ENCODE data around the gene SUSD4.

SUSD4 gene

DNA sequence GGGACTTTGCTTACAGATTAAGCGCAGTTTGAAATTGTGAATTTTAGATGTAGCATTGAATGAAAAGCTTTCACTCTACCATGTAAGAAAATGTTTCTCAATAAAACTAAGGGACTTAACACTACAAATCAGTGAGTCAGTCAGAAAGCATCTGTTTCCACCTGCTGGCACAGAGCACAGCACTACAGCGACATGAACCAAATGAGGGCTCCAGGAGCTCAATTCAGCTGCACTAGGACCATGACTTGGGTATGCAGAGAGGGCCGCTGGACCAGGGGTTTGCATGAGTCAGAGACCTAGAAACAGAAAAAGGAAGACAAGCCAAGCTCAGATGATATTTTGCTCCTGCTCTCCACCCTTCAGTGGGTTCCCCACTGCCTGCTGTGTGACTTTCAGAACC lies 5.2 kb downstream of the SUSD4 start:
- DNase-seq: no peak

DNA sequence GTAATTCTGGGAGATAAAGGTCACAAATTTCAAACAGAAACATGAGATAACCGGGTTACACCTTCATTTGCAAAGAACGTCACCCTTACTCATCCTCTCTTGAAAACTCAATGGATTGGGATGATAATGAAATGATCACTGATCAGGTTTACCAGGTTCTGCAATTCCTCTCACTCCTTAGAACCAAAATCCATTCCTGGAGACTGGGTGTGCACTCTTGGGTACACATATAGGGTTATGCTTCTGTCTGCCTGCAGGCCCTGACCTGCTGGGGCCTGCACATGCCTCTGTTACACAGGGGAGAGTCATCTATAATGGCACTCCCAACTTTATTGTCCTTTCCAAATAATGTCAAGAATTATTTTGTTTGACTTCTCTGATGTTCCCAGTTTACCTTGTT lies 8.3 kb downstream of the SUSD4 start:
- no peak for DNase-seq

DNA sequence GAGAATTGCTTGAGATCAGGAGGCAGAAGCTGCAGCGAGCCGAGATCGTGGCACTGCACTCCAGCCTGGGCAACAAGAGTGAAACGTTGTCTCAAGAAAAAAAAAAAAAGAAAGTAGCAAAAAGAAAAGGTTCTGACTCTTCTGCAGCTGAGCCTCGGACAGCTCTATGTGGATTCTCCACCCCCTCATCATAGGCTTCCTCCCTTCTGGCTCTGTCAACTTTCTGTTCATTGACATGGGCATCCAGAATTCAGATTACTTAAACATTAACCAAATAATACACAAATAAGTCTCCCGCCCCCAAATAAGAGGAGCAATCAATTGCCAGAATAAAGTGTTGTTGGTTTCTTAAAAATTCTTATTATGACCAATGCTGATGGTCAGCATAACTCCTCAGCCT lies 10.0 kb downstream of the SUSD4 start:
- DNase-seq: no peak

DNA sequence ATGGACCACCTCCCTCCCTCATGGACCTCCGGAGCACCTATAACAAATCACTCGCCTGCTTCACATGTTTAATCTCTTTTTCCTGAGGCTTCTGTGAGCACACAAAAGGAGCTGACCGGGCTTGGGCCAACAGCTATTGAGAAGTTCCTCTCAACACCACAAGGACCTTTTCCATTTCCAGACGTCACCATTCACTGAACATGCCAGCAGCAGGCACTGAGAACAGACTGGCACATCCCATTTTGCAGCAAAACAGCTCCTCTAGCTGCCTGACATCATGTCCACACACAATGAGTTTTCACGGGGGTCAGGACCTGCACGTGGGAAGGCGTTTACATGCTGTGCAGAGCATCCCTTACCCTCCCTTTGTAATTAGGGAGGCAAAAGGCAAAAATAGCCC lies 11.0 kb downstream of the SUSD4 start:
- no peak for DNase-seq

DNA sequence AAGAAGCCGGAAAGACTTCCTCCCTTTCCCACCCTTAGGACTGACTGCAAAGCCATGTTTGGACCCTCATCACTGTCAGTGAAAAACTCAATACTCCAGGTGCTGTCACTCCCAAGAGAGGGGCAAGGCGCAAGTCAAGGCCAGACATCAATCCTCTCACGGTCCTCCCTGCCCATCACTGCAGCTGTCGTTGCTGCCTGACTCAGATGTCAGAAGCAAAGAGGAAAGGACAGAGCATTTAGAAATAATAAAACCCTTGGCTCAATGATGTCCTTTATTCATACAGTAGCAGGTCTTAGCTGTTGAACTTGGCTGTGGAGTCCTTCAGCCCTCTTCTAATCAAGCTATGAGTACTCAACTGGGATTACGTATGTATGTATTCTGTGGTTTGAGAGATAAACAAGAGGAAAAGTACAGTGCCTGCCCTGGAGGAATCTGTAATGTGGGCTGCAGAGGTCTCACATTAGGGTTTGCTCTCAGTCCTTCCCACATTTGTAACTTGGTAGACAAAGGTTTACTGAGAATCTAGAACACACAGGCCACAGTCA lies 13.5 kb downstream of the SUSD4 start:
- DNase-seq: no peak

DNA sequence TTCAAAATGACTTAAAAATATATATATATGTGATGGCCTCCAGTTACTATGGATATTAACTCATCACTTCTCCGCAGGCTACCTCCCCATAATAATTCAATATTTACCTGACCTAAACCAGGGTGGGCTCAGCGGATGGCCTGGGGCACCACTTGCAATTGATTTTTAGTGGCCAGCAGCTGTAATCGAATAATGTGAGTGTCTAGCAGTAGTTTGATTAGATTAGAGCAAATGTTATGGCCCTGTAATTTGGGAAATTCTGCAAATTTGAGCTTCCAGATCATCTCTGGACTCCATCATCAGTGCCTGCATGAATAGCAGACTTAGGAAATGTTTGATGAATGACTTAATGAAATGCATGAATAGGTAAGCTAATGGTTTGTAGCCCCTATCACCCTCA lies 14.7 kb downstream of the SUSD4 start:
- DNase-seq: no peak

DNA sequence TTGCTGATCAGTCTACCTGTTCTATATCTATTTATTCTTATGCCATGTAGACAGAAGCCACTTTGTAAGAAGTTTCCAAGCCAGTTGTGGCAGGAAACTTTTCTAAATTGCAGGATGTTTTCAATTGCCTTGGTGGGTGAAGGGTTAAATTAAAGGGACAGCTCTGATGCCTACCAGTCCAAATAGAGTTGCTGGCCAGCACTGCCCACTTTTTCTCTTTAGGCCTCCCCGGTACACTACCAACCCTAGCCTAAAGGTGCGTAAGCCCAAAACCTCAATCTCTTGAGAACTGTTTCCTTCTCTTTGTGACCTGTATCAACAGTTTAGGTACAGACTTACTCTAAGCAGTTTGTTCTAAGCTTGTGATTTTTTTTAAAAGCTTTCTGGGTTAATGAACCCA lies 15.5 kb downstream of the SUSD4 start:
- no peak for DNase-seq

DNA sequence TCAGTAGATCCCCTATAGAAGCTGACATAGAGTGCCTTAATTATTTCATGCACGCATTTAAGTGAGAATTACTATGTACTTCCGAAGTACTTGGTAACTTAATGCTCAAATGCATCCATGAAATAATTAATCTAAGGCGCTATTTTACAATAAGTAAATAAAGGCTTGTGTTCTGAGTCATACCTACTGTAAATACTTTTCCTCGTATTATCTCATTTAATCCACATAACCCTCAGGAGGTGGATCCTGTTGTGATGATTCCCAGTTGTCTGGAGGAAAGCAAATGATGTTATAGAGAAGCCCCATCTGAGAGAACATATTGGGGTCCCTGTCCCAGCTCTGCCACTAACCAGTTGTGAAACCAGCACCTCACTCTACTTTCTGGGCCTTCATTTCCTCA lies 16.4 kb downstream of the SUSD4 start:
- DNase-seq: no peak

DNA sequence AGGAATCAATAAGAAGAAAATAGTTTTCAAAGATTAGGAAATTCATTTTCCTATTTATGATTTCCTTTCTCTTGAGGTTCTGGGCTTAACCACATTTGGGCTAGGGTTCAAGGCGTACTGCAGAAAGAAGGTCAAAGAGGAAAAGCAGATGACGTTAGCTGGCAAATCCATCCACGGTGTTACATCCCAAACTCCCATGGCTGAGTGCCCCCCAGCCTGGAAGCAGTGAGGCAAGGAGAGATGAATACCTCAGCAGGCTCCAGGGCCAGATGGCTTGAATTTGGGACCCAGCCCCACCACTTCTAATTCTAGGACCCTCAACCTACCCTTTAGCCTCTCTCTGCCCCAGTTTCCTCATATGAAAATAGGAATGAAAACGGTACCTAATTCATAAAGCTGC lies 17.7 kb downstream of the SUSD4 start:
- no peak for DNase-seq

DNA sequence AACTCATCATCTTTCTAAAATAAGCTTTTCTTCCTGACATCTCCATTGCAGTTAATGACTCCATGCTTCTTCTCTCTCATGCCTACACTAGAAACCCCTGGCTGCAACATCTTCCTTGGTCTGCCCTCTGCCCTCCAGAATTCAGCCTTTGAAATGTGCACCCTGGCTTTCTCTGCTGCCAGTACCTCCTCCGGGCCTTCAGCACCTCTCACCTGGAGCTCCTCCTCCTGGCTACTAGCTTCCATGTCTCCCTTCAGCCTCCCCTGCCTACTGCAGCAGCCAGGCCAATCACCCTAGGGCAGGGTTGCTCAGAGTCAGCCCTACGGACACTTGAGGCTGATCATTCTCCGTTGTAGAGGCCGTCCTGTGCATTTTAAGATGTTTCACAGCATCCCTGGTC lies 18.3 kb downstream of the SUSD4 start:
- no peak for DNase-seq

DNA sequence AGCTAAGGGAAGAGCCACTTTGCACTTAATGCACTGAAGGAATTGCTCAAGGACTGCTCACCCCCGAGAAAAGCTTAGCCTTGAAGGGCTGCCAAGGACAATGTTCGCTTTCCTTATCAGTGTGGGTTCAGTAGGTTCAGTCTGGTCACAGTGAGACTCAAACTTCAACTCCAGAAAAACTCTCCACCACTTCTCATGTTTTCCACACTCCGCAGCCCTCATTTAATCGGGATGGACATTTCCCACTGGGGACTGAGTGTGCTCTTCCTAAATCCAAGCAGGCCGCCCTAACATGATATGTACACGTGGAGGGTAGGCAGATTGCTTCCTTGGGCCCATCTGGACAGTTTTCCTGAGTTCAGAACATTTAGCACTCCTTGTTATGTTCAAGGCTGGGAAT lies 19.5 kb downstream of the SUSD4 start:
- no peak for DNase-seq

DNA sequence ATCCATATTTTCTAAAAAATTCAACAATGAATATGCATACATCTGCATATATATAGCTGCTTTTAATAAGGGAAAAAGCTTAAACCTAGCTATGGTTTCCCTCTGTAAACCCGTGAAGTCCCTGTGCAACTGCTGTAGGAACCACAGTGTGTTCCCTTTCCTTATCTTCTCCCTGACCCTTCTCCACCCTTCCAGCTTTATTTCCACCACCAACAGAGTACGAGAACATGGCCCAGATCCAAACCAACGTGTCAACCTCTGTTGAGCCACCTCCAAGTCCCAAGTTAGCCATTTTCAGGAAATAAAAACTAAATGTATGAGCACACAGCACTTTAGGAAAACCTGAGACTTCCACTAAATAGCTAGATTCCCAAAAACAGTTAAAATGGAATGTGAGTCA lies 20.3 kb downstream of the SUSD4 start:
- no peak for DNase-seq

DNA sequence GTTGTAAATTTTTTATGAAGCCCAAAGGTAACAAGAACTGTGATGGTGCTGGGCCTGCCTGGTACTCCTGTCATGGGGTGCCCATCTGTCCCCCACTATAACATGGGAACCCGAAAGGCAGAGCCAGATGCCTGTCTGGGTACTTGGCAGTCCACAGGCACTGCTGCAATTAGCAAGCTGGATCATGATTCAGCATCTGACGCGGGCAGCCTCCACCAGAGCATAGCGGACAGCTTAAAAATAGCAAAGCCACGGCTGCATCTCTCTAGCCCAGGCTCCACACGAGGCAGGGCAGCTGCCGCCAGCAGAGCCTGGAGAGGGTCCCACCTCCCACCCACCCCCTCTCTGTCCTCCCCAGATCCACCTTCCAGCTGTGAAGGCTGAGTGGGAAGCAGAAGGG lies 22.9 kb downstream of the SUSD4 start:
- no peak for DNase-seq

DNA sequence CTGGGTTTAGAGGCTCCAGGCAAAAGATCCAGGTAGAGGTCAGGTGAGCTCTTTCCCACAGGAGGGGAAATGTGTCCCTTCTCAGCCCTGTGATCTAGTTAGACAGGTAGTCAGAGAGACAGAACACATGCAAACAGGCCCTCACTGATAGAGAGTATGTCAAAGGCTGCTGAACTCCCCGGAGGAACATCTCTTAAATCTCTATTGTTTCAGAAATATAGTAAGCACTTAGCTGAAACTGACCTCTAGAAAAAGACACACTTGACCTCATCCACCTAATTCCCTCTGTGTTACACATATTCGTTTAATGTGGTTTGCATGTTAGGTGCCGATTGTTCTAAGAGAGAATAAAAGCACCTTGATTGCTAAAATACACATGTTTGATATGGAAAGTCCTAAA lies 23.3 kb downstream of the SUSD4 start:
- DNase-seq: no peak

DNA sequence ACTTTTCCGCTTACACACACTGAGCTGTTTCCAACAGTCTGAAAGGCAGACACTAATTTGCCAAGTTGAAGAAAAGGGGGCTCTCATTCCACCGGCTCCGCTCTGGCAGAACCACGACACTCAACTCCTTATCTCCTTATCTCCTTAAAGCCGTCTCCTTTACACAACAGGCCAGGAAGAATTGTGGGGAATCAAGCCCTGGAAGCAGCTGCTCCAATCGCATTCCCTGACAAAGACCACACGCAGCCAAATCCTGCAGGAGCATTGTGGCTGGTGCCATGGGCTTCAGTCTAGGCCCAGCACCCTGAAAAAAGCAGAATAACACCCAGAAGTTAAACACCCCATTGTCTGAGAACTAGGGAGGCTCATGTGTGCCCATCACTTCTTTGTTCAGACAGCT lies 24.1 kb downstream of the SUSD4 start:
- no peak for DNase-seq

DNA sequence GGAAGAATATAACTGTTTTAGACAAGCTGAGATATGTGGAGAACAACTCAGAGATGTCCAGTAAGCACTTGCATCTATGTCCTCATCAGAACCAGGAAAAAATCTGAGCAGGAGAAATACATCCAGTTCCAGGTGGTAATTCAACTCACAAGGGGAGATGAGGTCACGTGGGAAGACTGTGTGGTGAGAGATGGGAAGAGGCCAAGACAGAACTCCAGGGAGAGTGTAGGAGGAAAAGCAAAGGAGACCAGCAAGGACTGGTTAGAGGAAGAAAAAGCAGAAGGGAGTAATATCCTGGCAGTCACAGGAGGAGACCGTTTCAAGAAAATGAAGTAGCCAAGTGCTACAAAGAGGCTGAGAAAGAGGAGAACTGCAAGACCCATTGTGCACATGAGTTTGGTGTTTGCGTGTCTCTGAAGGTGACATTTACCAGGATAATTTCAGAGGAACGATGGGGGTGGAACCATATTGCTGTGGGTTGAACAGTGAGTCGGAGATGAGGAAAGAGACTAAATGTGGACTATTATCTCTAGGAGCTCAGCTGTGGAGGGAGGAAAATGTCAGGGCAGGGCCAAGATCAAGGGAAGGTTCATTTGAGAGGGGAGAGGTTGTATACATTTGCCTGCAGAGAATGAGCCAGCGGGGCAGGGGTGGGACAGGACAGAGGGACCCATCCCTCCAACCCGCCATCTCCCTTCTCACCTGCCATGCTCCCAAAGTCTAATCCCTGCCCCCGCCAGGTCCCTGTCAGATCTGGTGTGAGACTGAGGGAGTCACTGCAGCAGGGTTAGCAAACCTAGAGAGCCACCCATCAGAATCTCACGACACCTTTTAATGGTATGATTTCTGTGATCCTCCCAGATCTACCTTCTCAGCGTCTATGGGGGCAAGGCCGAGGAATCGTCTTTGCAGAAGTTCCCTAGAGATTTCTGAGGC lies 24.9 kb downstream of the SUSD4 start:
- DNase-seq: no peak

DNA sequence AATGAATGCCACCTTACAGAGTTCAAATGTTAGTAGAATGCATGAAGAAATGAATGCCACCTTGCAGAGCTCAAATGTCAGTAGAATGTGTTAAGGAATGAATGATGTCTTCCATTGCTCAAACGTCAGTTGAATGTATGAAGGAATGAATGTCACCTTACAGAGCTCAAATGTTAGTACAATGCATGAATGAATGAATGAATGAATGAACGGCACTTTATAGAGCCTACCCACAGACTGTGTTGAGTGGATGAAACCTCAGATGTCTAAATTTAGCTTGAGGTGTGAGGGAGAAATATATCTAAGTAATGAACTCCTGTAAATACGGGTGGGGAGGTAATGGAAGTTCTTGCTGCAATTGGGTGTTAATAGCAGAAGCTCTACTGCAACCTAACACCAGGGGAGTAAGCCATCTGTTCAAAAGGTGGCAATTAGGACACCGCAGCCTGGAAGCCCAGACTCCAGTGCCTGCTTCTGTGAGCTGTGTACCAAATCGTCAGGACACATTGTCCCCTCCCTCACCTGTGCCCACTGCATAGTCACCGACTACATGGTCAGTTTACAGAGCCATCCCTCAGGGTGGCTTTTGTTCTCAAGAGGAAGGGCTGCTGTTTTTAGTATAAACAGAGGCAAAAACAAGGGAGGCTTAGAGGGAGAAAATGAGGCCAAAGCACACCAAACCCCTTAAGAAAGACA lies 26.7 kb downstream of the SUSD4 start:
- no peak for DNase-seq

DNA sequence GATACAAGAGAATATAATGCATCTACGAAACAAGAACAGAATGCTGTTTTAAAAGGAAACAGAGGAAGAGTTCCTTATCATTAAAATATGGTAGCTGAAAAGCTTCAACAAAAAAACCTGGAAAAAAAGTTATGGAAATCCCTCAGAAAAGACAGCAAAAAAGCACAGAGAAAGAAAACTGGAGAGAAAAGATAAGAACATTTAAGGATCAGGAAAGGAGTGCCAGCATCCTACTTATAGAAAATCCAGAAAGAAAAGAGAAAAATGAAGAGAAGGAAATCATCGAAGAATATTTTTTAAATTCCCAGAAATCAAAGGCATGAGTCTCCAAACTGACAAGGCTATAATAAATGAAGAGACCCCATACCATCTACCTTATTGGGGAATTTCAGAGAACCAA lies 29.8 kb downstream of the SUSD4 start:
- no peak for DNase-seq

DNA sequence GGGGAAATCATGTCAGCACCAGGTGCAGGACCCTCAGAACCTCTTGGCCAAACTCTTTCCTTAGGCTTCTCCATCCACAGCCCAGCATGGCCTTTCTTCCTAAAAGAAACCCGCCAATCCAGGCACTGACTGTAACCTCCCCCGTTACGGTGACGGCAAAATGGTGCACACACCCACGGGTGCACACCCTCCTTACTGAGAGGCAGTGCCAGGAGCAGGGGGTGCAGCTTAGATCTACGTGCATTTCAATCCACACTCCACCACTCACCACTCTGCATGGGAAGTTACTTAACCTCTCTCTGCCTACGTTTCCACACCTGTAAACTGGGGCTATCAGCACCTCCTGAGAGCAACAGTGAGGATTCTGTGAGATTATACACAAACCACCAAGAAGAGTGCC lies 31.0 kb downstream of the SUSD4 start:
- DNase-seq: no peak

DNA sequence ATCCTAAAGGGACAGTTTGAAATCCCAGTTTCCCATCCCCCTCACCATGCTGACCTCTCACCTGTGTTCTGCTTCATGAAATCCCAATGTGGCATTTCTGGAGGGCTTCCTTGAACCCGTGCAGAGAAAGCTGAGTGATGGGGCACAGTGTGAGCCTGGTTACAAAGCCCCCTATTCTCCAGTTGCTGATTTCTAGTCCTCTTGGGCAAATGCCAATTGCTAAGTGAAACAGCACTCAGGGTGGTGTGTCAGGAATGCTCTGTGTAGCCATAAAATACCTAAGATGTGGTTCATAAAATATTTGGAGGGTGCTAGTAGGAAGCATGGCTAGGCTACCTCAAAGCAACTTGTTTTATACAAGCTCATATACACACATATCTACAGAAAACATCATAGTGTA lies 32.0 kb downstream of the SUSD4 start:
- DNase-seq: no peak

DNA sequence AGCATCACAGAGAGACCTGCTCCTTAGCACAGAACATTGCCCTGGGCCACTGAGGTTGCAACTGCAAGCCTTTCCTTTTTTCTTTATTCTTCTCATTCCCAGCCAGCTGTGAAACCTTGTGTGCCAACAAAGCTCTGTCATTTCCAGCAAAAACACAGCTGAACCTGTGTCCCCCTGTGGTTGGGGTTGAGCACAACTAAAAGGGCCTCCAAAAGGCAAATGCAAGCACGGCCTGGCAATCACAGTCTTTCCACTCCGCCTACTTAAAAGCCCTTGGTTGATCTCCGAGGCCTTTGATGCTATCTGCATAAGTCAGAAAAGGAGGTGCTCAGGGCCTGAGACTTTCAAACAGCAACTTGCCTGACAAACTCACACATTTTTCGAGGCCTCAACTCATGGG lies 32.7 kb downstream of the SUSD4 start:
- DNase-seq: no peak

DNA sequence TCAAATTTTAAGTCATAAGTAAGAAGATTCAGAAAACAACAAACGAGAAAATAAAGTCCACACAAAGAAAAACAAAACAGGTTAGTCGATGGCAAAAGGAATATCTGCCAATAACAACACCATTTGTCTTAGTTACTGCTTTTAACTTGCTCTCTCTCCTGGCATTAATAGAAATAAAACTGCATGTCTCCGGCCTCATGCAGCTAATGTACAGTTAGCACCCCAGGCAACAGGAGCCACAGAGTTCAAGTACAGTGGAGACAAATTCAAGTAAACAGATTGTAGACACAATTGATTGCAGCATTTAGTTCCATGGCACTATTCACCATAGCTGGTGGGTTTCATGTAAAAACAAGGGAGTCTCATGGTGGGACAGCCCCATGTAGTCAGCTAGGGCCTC lies 33.5 kb downstream of the SUSD4 start:
- no peak for DNase-seq

DNA sequence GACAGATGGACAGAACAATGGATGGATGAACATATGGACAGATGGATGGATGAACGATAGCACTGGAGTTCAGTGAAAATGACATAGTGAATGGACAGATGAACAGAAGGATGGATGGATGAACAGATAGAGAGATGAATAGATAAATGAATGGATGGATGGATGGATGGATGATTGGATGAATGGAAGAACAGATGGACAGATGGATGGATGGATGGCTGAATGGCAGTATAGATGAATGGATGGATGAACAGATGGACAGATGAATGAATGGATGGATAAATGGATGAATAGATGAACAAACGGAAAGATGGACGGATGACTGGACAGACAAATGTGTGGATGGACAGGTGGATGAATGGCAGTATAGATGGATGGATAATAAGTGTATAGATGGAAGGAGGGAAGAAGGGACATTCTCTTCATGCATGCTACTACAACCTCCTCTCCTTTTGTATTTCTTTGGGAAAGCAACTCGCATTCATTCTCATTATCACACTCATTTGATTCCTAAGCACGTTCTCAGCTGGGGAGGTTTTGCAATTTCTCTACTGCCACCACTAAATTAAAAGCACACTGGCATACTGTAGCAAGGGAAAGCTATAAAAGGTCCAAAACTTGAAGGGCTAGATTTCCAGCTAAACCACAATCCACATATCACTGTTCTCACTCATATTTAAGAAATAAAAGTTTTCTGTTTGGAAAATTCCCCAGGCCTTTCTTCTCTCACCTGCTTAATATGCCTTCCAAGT lies 34.1 kb downstream of the SUSD4 start:
- no peak for DNase-seq

All from effector CD4-positive, alpha-beta T cell (primary cell).